Esophagus squamous epithelium (tissue), 4 donors: ENCODE results near the gene ORM1.

Source experiments
- POLR2A ChIP-seq, 4 donors: fragments of 450-650 bp; IDR thresholded peaks; one replicate each; pipeline ENCODE4 v1.6.1; 2017; ENCODE audit warnings: antibody characterized with exemption in 4 of 4, mild to moderate bottlenecking in 4 of 4, moderate library complexity in 3 of 4
- TF ChIP-seq, protein P1 (sequence below), 6 experiments: fragments of 450-650 bp in 4 of 6; fragments of 200-600 bp in 2 of 6; sonication (generic) in 2 of 6; IDR thresholded peaks; one replicate each; pipeline ENCODE4 v1.5.1; 2016 to 2019; ENCODE audit warnings: antibody characterized with exemption in 6 of 6, mild to moderate bottlenecking in 4 of 6, moderate library complexity in 4 of 6

DNA sequence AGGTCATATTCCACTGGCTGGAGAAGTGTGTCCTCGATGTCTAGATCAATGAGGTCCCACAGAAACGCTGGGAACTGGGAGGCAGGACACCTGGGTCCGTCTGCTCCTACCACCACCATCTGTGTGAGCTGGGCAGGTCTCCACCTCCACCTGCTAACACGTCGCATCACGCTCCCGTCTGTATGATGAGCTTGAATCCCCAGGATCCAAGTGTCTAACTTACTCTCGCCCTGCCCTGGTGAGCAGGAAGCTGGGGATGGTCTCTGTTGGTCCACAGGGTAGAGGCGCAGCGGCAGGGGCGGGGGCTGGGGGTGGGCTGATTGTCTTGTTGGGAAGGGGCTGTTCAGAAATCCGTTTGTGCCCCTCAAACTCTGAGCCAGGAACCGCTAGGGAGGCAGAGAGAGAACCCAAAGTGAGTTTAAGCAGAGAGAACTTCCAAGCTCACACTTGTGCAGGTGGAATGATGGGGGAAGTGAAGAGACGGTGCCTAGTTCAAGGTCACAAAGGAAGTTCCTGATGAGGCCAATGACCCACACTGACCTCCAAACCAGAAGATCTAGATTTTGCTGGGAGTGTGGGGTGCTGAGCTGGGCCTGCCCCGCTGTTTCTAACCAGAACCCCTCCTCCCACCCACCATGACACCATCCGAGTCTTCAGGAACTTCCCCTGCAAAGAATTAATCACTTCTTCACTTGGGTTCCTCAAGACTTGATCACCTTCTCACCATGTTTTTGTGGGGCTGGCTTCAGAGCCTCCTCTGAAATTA, 27.9 kb downstream of the ORM1 start:
- TF ChIP-seq, protein P1, sequence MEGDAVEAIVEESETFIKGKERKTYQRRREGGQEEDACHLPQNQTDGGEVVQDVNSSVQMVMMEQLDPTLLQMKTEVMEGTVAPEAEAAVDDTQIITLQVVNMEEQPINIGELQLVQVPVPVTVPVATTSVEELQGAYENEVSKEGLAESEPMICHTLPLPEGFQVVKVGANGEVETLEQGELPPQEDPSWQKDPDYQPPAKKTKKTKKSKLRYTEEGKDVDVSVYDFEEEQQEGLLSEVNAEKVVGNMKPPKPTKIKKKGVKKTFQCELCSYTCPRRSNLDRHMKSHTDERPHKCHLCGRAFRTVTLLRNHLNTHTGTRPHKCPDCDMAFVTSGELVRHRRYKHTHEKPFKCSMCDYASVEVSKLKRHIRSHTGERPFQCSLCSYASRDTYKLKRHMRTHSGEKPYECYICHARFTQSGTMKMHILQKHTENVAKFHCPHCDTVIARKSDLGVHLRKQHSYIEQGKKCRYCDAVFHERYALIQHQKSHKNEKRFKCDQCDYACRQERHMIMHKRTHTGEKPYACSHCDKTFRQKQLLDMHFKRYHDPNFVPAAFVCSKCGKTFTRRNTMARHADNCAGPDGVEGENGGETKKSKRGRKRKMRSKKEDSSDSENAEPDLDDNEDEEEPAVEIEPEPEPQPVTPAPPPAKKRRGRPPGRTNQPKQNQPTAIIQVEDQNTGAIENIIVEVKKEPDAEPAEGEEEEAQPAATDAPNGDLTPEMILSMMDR (IDR thresholded peaks at IDR 0.05): no peak
- TF ChIP-seq POLR2A (IDR thresholded peaks at IDR 0.05): no peak
